Measurements from ENCODE around the gene PLSCR1.

- TF ChIP-seq CREB1 (CRISPR knock-in tag; IDR thresholded peaks at IDR 0.05) (no peak), NFYB (CRISPR knock-in tag; conservative IDR thresholded peaks at IDR 0.05; ENCODE audit: low read depth) (no peak), CTCF (IDR thresholded peaks at IDR 0.05) (no peak), ATF6 (CRISPR knock-in tag; IDR thresholded peaks at IDR 0.05) (no peak), GRHL2 (CRISPR knock-in tag; IDR thresholded peaks at IDR 0.05; ENCODE audit: insufficient replicate concordance, severe bottlenecking) (no peak), NR2C2 (CRISPR knock-in tag; IDR thresholded peaks at IDR 0.05) (no peak), SMAD4 (CRISPR knock-in tag; IDR thresholded peaks at IDR 0.05) (no peak)
Observed at GRCh38 chr3:146550743-146551510, 6.5 kb upstream of the PLSCR1 start.
